GM12891 (cell line): ENCODE measurements around the gene SOBP.

ENCODE experiments used
- PAX5 ChIP-seq: IDR thresholded peaks from 2 replicates; pipeline ENCODE4 v1.6.1; 2011; ENCODE audit warnings: low read length, moderate library complexity, mild to moderate bottlenecking; ENCODE audit not compliant: insufficient read depth, severe bottlenecking
- POLR2A ChIP-seq: IDR thresholded peaks from 2 replicates; pipeline ENCODE4 v1.6.1; 2011; ENCODE audit warnings: low read depth, low read length, control low read depth
- POLR2AphosphoS5 ChIP-seq: IDR thresholded peaks from 2 replicates; pipeline ENCODE4 v1.6.1; 2011; ENCODE audit warnings: low read depth, low read length, control low read depth
- TAF1 ChIP-seq: IDR thresholded peaks from 2 replicates; pipeline ENCODE4 v1.6.1; 2011; ENCODE audit warnings: low read depth, low read length, control low read depth

DNA sequence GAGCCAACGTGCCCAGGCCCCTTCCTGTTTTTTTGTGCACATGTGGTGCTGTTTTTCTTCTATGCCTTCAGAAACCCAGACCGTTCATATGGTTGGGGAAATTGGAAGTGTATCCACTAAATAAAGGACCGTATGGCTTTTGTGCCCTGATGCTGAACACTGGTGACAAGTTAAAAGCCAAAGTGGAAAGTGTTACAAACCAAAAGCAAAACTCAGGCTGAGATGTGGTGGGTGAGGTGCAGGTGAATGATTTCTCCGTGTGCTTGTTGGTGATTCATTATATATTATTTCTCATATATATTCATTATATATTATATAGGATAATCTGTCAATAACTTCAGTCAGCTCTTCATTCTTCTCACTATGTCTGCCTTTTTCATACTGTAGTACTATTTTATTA is 148.6 kb downstream of the SOBP start:
- TF ChIP-seq POLR2A (no peak), POLR2AphosphoS5 (no peak), TAF1 (no peak), PAX5 (no peak)
